Measurements from ENCODE around the gene ZNF341. TPM values are rescaled to one million over a fixed set of nuclear protein-coding genes. Genes with fewer than 3 reads are reported as not detected.

Gene ZNF341
- total RNA-seq, result 8.0 and 8.3 TPM in 2 replicates
- long read RNA-seq, partial matches to known transcripts, result 1 of 2 reads
- long read RNA-seq, other reads (novel, unspliced or antisense), result 0 of 2 reads

DNA sequence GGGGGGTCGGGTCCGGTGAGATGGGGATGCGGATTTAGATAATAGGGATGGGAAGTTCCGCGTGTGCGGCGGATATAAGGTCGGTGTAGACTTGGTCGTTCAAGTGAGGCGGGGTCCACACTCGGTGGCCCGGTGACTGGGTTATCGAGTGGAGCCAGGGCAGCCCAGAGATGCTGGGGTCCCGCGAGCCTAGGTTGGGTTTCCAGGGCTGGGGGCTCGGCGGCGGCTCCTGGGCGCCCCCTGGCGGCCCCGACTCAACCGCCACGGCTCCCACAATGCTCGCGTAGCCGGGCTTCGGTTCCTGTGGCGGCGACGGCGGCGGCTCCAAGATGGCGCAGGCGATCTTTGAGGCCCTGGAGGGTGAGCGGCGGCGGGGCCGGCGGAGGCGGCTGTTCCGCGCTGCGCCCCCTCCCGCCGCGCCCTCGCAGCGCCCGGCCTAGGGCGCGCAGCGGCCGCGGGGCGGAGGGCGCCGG is at the start of gene ZNF341:
TSS of gene ZNF341 (plus strand) at position 304 of the 473 bp plus-strand sequence. CDS start at position 330, 26 bp downstream.
- Mint-ChIP-seq H3K9me3 (ENCODE audit: low read depth) (peaks cover 11% of the 10 kb centered on the region), H3K27me3 (peaks cover 3% of the 10 kb centered on the region), H3K4me1 (ENCODE audit: low read depth) (peaks cover 21% of the 10 kb centered on the region), H3K27ac (peak within 1 kb of the TSS; percentile 94), H3K4me3 (ENCODE audit: low read depth) (peak within 1 kb of the TSS; percentile 75), H3K36me3 (ENCODE audit: insufficient read depth) (peaks cover 14% of the 10 kb centered on the region)
- peak; percentile 96 for DNase-seq (ENCODE audit: low spot score, unreplicated experiment)
- TF ChIP-seq, protein P1, sequence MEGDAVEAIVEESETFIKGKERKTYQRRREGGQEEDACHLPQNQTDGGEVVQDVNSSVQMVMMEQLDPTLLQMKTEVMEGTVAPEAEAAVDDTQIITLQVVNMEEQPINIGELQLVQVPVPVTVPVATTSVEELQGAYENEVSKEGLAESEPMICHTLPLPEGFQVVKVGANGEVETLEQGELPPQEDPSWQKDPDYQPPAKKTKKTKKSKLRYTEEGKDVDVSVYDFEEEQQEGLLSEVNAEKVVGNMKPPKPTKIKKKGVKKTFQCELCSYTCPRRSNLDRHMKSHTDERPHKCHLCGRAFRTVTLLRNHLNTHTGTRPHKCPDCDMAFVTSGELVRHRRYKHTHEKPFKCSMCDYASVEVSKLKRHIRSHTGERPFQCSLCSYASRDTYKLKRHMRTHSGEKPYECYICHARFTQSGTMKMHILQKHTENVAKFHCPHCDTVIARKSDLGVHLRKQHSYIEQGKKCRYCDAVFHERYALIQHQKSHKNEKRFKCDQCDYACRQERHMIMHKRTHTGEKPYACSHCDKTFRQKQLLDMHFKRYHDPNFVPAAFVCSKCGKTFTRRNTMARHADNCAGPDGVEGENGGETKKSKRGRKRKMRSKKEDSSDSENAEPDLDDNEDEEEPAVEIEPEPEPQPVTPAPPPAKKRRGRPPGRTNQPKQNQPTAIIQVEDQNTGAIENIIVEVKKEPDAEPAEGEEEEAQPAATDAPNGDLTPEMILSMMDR (IDR thresholded peaks at IDR 0.05; ENCODE audit: unreplicated experiment), result peak; percentile 99

DNA sequence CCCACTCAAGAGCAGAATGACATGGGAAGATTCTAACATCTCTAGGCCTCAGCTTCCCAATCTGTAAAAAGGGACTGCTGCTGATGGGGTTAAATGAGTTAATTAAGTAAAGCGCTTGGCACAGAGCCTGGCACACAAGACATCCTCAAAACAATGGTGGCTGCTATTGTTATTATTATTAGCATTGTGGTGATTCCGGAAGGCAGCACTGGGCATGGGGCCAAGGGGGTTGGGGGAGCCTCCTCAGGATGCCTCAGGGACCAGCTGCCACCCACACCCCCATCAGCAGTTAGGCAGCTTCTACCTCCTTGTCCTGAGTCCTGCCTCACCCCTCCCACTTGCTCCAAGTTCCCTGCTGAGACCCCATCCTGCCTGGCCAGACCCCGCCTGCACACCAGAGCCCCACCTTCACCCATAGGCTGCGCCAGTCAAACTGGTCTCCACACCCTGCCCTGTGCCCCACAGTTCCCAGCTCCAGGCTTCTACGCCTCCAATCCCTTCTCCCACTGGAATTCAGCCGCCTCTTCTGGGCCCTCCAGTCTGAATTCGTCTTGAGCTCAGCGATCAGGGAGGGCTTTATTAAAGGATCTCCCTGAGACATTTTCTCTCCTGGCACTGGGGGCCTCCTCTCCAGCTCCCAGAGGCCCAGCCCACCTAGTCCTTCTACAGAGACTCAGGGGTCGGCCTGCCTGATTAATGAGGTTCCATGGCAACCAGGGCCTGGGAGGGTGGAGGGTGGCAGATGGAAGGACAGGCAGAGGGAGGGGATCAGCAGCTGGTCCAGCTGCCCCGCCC is 47.1 kb upstream of the ZNF341 start:
- Mint-ChIP-seq H3K4me3 (ENCODE audit: low read depth) (peak overlapping the region; percentile 77), H3K9me3 (ENCODE audit: low read depth) (no peaks in the 10 kb centered on the region), H3K27ac (peak overlapping the region; percentile 93), H3K27me3 (no peaks in the 10 kb centered on the region), H3K4me1 (ENCODE audit: low read depth) (peaks cover 17% of the 10 kb centered on the region), H3K36me3 (ENCODE audit: insufficient read depth) (peaks cover 2% of the 10 kb centered on the region)
- DNase-seq (ENCODE audit: low spot score, unreplicated experiment), result no peak
- TF ChIP-seq, protein P1 (IDR thresholded peaks at IDR 0.05; ENCODE audit: unreplicated experiment), result no peak

DNA sequence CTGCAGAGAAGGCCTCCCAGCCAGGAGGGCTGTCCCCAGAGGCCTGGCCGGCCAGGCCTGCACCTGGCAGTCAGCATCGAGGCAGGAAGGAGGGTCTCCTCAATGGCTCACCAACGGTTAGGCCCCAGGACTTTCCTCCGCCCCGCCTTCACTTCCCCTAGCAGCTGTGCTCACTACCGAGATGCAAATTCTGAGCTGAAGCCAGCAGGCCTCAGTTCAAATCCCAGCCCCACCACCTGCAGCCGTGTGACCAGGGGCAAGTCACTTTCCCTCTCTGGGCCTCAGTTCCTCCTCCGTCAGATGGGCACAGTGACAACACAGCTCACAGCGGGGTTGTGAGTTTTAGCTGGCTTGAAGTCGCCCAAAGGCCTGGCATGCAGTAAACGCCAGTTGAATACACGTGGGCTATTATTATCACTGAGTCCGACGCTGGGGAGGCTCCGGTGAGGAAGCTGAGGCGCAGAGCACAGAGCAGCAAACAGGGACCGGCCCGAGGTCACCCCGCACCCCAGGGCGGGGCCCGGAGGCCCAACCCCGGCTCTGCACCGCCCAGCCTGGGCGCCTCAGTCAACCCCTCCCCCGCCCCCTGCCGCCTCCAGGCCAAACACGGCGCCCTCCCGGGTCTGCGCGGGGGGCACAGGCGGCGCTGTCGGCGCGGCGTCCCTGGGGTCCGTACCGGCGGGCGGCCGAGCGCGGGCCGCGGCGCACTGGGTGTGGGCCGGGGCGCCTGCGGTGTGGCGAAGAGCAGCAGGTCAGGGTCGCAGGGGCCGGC is 46.3 kb upstream of the ZNF341 start:
- peaks cover 2% of the 10 kb centered on the region for H3K36me3 Mint-ChIP-seq (ENCODE audit: insufficient read depth)
- H3K27me3 Mint-ChIP-seq, result no peaks in the 10 kb centered on the region
- H3K4me1 Mint-ChIP-seq (ENCODE audit: low read depth), result peaks cover 17% of the 10 kb centered on the region
- H3K27ac Mint-ChIP-seq, result peak overlapping the region; percentile 80
- H3K4me3 Mint-ChIP-seq (ENCODE audit: low read depth), result peak overlapping the region; percentile 77
- DNase-seq (ENCODE audit: low spot score, unreplicated experiment), result peak; percentile 50
- TF ChIP-seq, protein P1 (IDR thresholded peaks at IDR 0.05; ENCODE audit: unreplicated experiment), result peak; percentile 11
- no peaks in the 10 kb centered on the region for H3K9me3 Mint-ChIP-seq (ENCODE audit: low read depth)

DNA sequence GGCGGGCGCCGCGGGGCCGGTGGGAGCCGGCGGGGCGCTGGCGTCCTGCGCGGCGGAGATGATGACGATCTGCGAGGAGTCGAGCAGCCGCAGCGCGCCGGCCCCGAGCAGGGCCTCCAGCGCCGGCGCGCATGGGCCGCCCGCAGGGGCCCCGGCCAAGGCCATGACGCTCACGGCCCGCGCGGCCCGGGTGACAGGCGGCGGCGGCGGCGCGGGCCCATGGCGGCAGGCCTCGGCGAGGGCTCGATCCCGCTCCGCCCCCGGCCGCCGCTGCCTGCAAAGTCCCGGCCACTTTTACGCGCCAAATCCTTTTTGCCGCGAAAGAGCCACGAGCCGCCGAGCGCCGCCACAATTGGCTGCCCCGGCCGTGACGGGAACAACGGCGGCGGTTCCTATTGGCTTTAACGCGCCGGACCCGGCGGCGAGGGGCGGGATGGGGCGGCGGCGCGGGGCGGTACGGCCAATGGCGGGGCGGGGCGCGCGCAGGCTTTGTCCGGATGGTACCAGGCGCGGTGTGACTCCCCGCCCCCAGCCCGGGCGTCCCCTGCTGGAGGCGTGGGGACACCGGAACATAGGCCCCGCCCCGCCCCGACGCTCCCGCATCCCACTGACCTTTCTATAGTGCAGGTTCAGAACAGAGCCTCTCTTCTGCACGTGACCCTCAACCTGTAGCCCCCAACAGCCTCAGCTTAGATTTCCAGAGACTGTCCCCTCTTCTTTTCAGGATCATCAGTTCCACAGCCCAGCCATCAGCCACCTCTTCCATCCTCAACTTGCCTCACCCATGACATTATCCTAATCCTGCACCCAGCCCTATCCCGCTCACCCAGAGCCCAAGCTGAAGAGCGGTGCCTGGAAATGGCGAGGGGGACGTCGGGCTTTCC is 45.5 kb upstream of the ZNF341 start, which contains the start of gene E2F1:
TSS of gene E2F1 (minus strand) at position 286 of the 884 bp plus-strand sequence. CDS start at position 165, 121 bp downstream.
- peak within 1 kb of the TSS; percentile 77 for H3K4me3 Mint-ChIP-seq (ENCODE audit: low read depth)
- H3K4me1 Mint-ChIP-seq (ENCODE audit: low read depth), result peaks cover 17% of the 10 kb centered on the region
- H3K36me3 Mint-ChIP-seq (ENCODE audit: insufficient read depth), result peaks cover 2% of the 10 kb centered on the region
- H3K27me3 Mint-ChIP-seq, result no peaks in the 10 kb centered on the region
- DNase-seq (ENCODE audit: low spot score, unreplicated experiment), result peak; percentile 100
- H3K9me3 Mint-ChIP-seq (ENCODE audit: low read depth), result no peaks in the 10 kb centered on the region
- H3K27ac Mint-ChIP-seq, result peak within 1 kb of the TSS; percentile 80
- TF ChIP-seq, protein P1 (IDR thresholded peaks at IDR 0.05; ENCODE audit: unreplicated experiment), result peak; percentile 53

Data from progenitor cell of endocrine pancreas (in vitro differentiated cells).